Heart left ventricle (tissue), 16 donors: ENCODE results near the gene VAT1L. TPM values are rescaled to one million over a fixed set of nuclear protein-coding genes. Genes with fewer than 3 reads are reported as not detected.

Experiments
- ATAC-seq, 4 donors: fragments of 200-7000 bp; cut with Tn5 transposase; one replicate each; pipeline ENCODE4 v1.9.1; 2020 to 2022; ENCODE audit warnings: moderate library complexity in 4 of 4, mild to moderate bottlenecking in 3 of 4, moderate number of reproducible peaks in 1 of 4
- DNase-seq, 5 donors: peaks; one replicate each; pipeline ENCODE4 v3.0.0-alpha.2; 2020
- H3K27ac ChIP-seq, 12 donors: fragments of 200-600 bp; sonication (generic) in 4 of 12; one replicate each; pipeline versions ENCODE4 v1.5.0 to v1.8.0; 2016 to 2022; ENCODE audit warnings: mild to moderate bottlenecking in 2 of 12
- H3K27me3 ChIP-seq, 9 donors: fragments of 200-600 bp; sonication (generic) in 2 of 9; one replicate each; pipeline versions ENCODE4 v1.5.1 to v1.8.0; 2016 to 2022; ENCODE audit warnings: mild to moderate bottlenecking in 3 of 9
- H3K36me3 ChIP-seq, 9 donors: fragments of 200-600 bp; sonication (generic) in 2 of 9; one replicate each; pipeline versions ENCODE4 v1.5.0 to v1.8.0; 2018 to 2022; ENCODE audit warnings: mild to moderate bottlenecking in 2 of 9
- H3K4me1 ChIP-seq, 12 donors: fragments of 200-600 bp; sonication (generic) in 4 of 12; one replicate each; pipeline versions ENCODE4 v1.5.0 to v1.8.0; 2016 to 2022; ENCODE audit warnings: mild to moderate bottlenecking in 3 of 12
- H3K4me3 ChIP-seq, 12 donors: fragments of 200-600 bp; sonication (generic) in 4 of 12; one replicate each; pipeline versions ENCODE4 v1.5.0 to v1.8.0; 2017 to 2022; ENCODE audit warnings: mild to moderate bottlenecking in 9 of 12, moderate library complexity in 4 of 12
- H3K9me3 ChIP-seq, 12 donors: fragments of 200-600 bp; sonication (generic) in 4 of 12; one replicate each; pipeline versions ENCODE4 v1.5.0 to v1.8.0; 2016 to 2022; ENCODE audit warnings: mild to moderate bottlenecking in 1 of 12
- POLR2A ChIP-seq, 2 donors: fragments of 450-650 bp; IDR thresholded peaks; one replicate each; pipeline ENCODE4 v1.6.1; 2017; ENCODE audit warnings: antibody characterized with exemption in 2 of 2, mild to moderate bottlenecking in 2 of 2, moderate library complexity in 2 of 2
- WGBS, 4 donors: extraction: QIAGEN DNeasy Blood & Tissue Kit in 2 of 4; methylation state at CpG; one replicate each; pipeline versions ENCODE4 v1.1.5 to v1.1.7; 2013 to 2018; 5-methylcytosine and 5-hydroxymethylcytosine counted together
- intact Hi-C, 10 donors: fragments of 100-400 bp; cut with DNase I; formaldehyde crosslinking; loops; one replicate each; pipeline versions ENCODE4 v1.11.1 to v1.14.2; 2022
- polyA plus RNA-seq, 2 donors: library from polyadenylated mRNA; stranded (reverse); fragments of 200-250 nt; gene quantifications; one replicate each; pipeline ENCODE4 v1.2.3, GENCODE V29; 2013
- total RNA-seq, 9 donors: library from RNA; depleted of rRNA in 2 of 9; stranded (reverse); fragments of >200 nt in 2 of 9; fragmentation: NEBNext Ultra II Directional in 3 of 9; extraction: Animal tissue kit (Norgen Biotek cat#: 25700) in 3 of 9; gene quantifications; one replicate each; pipeline versions ENCODE4 v1.1.0 to v1.2.4, GENCODE V29; 2016 to 2023
- TF ChIP-seq, protein P1 (sequence below), 12 donors: fragments of 200-600 bp; sonication (generic) in 4 of 12; IDR thresholded peaks; one replicate each; pipeline versions ENCODE4 v1.5.0 to v1.8.0; 2018 to 2022; ENCODE audit warnings: antibody characterized with exemption in 12 of 12, mild to moderate bottlenecking in 5 of 12
- donor health status: ischemic (EF 13 %, LVEDD 7.1; RV severe dilation, severe dysfunction).
- donor health status: healthy with polysubstance abuse.
- donor health status: DM: no; HTN: yes; CAD: no.
- donor health status: DM: no; HTN: no; CAD: no.
- donor health status: ischemic (EF 25% LVEDD 6.9; RV normal size, moderate dysfunction).
- donor health status: ischemic (EF 25% LVEDD 5.7; RV mildly dilated, moderate dysfunction).
- donor health status: healthy.
- donor health status: DM: yes; HTN: yes; CAD: no.
- donor health status: ischemic (EF 35%, LVEDD 5.7; RV mildly dilated, moderate dysfunction).
- donor health status: nonischemic (EF 11% LVEDD 7.7; RV severe dilation, severe dysfunction).
- donor health status: DM: yes; HTN: yes; CAD: no.
- donor health status: PGD.
- donor health status: ischemic (EF 29% LVEDD 5.4; RV normal size, mild dysfunction).
- donor health status: nonischemic (EF 23%, LVEDD 6.1; RV moderate dilation, normal function).

VAT1L gene
- total and polyA plus RNA-seq, 11 donors = 0.32 to 57.5 (median 11.0) TPM

DNA sequence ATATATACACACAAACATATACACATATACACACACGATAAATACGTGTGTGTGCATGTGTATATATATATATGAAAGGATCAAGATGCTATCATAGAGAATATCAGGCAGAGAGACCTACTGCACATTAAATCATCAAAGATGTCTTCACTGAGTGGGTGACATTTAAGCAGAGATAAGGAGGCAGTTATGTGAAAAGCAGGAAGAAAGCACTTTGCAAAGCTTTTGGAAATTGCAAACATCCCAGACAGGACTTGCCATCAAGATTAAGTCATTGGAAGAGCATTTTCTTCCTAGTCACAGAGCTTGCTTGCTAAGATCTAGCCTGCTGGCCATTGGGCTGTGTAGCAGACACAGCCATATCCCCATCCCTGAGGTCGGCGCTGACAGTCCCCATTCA lies 56.4 kb downstream of the VAT1L start:
- Histone ChIP-seq H3K36me3 (no peaks in the 10 kb centered on the region), H3K4me3 (no peak overlapping the region), H3K9me3 (no peaks in the 10 kb centered on the region), H3K27ac (no peak overlapping the region), H3K4me1 (peaks cover 0 to 13% (median 0%) of the 10 kb centered on the region in 12 donors), H3K27me3 (no peaks in the 10 kb centered on the region)
- 77 to 81% (median 79%) methylated on average over 4 of the region's 4 CpGs for WGBS, 4 donors
- ATAC-seq (no peak), DNase-seq (no peak)
- TF ChIP-seq, protein P1, sequence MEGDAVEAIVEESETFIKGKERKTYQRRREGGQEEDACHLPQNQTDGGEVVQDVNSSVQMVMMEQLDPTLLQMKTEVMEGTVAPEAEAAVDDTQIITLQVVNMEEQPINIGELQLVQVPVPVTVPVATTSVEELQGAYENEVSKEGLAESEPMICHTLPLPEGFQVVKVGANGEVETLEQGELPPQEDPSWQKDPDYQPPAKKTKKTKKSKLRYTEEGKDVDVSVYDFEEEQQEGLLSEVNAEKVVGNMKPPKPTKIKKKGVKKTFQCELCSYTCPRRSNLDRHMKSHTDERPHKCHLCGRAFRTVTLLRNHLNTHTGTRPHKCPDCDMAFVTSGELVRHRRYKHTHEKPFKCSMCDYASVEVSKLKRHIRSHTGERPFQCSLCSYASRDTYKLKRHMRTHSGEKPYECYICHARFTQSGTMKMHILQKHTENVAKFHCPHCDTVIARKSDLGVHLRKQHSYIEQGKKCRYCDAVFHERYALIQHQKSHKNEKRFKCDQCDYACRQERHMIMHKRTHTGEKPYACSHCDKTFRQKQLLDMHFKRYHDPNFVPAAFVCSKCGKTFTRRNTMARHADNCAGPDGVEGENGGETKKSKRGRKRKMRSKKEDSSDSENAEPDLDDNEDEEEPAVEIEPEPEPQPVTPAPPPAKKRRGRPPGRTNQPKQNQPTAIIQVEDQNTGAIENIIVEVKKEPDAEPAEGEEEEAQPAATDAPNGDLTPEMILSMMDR (IDR thresholded peaks at IDR 0.05) = no peak
- TF ChIP-seq POLR2A (IDR thresholded peaks at IDR 0.05) = no peak
- intact Hi-C loops = no loop called here

DNA sequence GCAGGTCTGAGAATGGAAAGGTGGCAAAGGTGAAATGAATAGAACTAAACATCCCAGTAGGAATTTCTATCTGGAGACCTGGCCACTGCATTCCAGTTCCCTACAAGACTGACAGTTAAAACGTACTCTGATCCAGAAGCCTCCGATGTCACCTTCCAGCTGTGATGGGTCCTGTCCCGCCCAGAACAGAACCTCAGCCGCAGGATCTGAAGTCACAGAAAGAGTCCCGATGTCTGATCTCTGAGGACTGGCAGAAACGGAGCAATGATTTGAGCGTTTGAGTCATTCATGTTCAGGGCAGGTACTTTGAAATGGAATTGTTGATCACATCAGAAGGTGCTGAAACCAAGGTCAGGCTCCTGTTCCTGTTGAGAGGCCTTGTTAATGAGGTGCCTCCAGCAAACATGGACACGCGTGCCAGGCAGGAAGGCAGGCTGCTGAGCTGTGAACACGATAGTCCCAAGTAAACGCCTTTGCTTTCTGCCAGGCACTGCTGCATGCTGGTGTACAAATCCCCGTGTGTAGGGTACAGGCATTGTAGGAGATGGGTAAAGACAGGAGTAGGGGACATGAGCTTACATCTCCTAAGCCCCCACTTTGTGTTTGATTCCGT lies 61.4 kb downstream of the VAT1L start:
- Histone ChIP-seq H3K27ac (peak overlapping the region in 3 of 12 donors; percentile 10 to 15 (median 14)), H3K36me3 (no peaks in the 10 kb centered on the region), H3K27me3 (no peaks in the 10 kb centered on the region), H3K4me3 (no peak overlapping the region), H3K4me1 (peaks cover 0 to 12% (median 0%) of the 10 kb centered on the region in 12 donors), H3K9me3 (no peaks in the 10 kb centered on the region)
- intact Hi-C loops = no loop called here
- DNase-seq = peak in 2 of 5 donors; percentile 30 to 37
- TF ChIP-seq, protein P1 (IDR thresholded peaks at IDR 0.05) = no peak
- TF ChIP-seq POLR2A (IDR thresholded peaks at IDR 0.05) = no peak
- peak in 3 of 4 donors; percentile 49 to 65 (median 65) for ATAC-seq
- WGBS, 4 donors = 61 to 73% (median 64%) methylated on average over 12 to 13 of the region's 13 CpGs

DNA sequence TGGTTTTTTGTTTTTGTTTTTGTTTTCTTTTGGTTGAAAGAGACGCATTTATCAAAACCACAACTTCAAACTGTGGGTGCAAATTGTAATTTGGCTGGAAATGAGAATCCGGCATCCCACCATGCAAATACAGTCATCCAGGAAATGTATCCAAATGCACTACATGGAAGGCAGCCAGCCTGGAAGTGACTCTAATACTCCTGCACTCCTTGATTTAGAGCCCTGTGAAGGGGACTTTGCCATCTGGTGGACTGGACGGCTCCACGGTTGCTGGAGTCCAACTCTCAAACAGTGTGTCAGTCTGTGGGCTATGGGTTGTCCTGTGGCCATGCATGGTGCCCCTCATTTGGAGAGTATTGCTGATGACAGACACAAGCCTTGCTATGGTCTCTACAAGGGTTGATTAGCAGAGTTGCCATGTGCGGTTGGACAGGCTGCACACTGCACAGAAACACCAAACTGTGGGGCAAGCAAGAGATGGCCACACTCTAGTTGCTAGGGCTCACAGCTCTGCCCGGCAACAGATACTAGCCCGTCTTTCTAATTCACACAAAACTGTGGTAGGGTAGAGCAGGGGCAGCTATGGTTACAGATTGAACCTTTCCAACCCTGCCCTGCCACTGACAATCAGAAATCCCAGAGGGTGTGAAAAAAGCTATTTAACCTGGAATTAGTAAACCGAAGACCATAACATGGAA lies 62.4 kb downstream of the VAT1L start:
- Histone ChIP-seq H3K27ac (no peak overlapping the region), H3K4me3 (no peak overlapping the region), H3K36me3 (no peaks in the 10 kb centered on the region), H3K4me1 (peaks cover 0 to 9% (median 0%) of the 10 kb centered on the region in 12 donors), H3K9me3 (no peaks in the 10 kb centered on the region), H3K27me3 (no peaks in the 10 kb centered on the region)
- ATAC-seq (no peak), DNase-seq (no peak)
- TF ChIP-seq, protein P1 (IDR thresholded peaks at IDR 0.05) = no peak
- no peak for TF ChIP-seq POLR2A (IDR thresholded peaks at IDR 0.05)
- WGBS, 4 donors = 71 to 77% (median 73%) methylated on average over 6 to 8 of the region's 8 CpGs
- intact Hi-C loops = no loop called here

DNA sequence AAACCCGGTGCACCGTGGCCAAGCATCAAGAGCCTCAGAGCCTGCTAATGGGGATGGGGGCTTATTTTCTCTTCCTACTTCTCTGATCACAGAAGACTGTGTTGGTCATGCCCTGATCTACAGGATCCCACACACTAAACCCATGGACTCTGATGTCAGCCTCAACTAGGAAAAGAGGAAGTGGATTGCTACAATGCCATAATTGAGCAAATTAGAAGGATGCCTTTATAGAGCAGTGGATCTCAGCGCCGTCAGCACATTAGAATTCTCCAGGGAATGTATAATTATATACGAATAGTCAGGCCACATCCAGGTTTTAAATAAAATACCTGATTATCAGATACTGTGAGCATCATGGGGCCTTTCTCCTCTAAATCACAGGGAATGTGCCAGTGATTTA lies 64.8 kb downstream of the VAT1L start:
- DNase-seq (no peak), ATAC-seq (no peak)
- intact Hi-C loops = no loop called here
- TF ChIP-seq, protein P1 (IDR thresholded peaks at IDR 0.05) = no peak
- TF ChIP-seq POLR2A (IDR thresholded peaks at IDR 0.05) = no peak
- 70 to 84% (median 78%) methylated on average over 5 of the region's 5 CpGs for WGBS, 4 donors
- H3K9me3 ChIP-seq = no peaks in the 10 kb centered on the region
- no peaks in the 10 kb centered on the region for H3K36me3 ChIP-seq
- no peak overlapping the region for H3K4me3 ChIP-seq
- H3K4me1 ChIP-seq = peaks cover 0 to 9% (median under 1%) of the 10 kb centered on the region in 12 donors
- H3K27ac ChIP-seq = no peak overlapping the region
- no peaks in the 10 kb centered on the region for H3K27me3 ChIP-seq
